Fibroblast of lung (primary cell): Measurements from ENCODE around the gene SPECC1L.
"Not testable (repeated sequence)": the region's sequence is repeated elsewhere in the genome, so short reads cannot be mapped to it uniquely, and the experiment has no call there.

Experiments
- EZH2 ChIP-seq: IDR thresholded peaks from 2 replicates; pipeline ENCODE4 v1.5.1; 2012; ENCODE audit warnings: low read length, control low read depth, mild to moderate bottlenecking; ENCODE audit errors: missing control alignments
- TF ChIP-seq, protein P1 (sequence below), 2 donors: IDR thresholded peaks in 1 of 2; conservative IDR thresholded peaks in 1 of 2; 1 replicate in 1 of 2; 2 replicates in 1 of 2; pipeline ENCODE4 v1.5.1; 2011 to 2012; ENCODE audit warnings: low read length in 2 of 2, control low read depth in 1 of 2, inconsistent platforms in 1 of 2, low read depth in 1 of 2, mild to moderate bottlenecking in 1 of 2

DNA sequence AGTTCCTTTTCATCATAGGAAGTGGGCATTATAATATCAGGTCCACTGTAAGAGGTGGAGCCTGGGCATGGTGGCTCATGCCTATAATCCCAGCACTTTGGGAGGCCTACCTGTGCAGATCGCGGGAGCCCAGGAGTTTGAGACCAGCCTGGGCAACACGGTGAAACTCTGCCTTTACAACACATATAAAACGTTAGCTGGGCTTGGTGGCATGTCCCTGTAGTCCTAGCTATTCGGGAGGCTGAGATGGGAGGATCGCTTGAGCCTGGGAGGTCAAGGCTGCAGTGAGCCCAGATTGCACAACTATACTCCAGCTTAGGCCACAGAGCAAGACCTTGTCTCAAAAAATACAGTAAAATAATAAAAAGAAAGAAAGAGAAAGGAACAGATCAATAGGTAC is 4.1 kb upstream of the SPECC1L start:
- TF ChIP-seq, protein P1, sequence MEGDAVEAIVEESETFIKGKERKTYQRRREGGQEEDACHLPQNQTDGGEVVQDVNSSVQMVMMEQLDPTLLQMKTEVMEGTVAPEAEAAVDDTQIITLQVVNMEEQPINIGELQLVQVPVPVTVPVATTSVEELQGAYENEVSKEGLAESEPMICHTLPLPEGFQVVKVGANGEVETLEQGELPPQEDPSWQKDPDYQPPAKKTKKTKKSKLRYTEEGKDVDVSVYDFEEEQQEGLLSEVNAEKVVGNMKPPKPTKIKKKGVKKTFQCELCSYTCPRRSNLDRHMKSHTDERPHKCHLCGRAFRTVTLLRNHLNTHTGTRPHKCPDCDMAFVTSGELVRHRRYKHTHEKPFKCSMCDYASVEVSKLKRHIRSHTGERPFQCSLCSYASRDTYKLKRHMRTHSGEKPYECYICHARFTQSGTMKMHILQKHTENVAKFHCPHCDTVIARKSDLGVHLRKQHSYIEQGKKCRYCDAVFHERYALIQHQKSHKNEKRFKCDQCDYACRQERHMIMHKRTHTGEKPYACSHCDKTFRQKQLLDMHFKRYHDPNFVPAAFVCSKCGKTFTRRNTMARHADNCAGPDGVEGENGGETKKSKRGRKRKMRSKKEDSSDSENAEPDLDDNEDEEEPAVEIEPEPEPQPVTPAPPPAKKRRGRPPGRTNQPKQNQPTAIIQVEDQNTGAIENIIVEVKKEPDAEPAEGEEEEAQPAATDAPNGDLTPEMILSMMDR (conservative IDR thresholded peaks at IDR 0.05 in 1 of 2, IDR thresholded peaks at IDR 0.05 in 1 of 2; ENCODE audit: low read depth in 1 of 2, low read length in 2 of 2): not testable (repeated sequence)
- not testable (repeated sequence) for TF ChIP-seq EZH2
